PC-9 (cell line): ENCODE results near the gene WDR17.

Experiments
- EZH2 ChIP-seq: fragments of 200-600 bp; sonication (generic); IDR thresholded peaks from 2 replicates; pipeline ENCODE4 v1.8.0; 2017; ENCODE audit warnings: antibody characterized with exemption, low read depth
- TF ChIP-seq, protein P1 (sequence below): fragments of 200-600 bp; sonication (generic); conservative IDR thresholded peaks from 2 replicates; pipeline ENCODE4 v1.6.1; 2017; ENCODE audit warnings: mixed run types, antibody characterized with exemption, mild to moderate bottlenecking, moderate library complexity

DNA sequence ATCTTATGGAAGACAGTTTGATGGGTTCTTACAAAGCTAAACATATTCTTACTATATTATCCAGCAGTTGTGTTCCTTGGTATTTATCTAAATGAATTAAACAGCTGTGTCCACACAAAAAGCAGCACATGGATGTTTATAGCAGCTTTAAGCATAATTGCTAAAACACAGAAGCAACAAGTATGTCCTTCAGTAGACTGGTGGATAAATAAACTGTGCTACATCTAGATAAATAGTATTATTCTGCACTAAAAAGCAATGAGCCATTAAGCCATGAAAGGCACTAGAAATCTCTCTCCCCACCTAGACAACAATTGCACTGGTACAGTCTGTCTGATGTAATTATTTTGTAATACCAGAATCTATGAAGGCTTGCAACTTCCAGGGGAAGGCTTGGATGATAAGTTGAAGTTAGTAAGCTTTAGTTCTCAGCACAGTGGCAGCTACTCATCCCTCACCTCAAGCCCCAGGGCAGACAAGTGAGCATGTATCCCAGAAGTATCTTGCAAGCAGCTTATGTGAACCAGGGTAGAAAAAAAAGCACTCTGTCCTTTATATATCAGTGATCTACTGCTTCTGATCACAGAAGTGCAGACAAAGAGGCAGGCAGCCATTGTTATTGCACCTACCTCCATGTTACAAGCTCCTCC is 36.9 kb downstream of the WDR17 start:
- TF ChIP-seq, protein P1, sequence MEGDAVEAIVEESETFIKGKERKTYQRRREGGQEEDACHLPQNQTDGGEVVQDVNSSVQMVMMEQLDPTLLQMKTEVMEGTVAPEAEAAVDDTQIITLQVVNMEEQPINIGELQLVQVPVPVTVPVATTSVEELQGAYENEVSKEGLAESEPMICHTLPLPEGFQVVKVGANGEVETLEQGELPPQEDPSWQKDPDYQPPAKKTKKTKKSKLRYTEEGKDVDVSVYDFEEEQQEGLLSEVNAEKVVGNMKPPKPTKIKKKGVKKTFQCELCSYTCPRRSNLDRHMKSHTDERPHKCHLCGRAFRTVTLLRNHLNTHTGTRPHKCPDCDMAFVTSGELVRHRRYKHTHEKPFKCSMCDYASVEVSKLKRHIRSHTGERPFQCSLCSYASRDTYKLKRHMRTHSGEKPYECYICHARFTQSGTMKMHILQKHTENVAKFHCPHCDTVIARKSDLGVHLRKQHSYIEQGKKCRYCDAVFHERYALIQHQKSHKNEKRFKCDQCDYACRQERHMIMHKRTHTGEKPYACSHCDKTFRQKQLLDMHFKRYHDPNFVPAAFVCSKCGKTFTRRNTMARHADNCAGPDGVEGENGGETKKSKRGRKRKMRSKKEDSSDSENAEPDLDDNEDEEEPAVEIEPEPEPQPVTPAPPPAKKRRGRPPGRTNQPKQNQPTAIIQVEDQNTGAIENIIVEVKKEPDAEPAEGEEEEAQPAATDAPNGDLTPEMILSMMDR, result no peak
- no peak for TF ChIP-seq EZH2
